ENCODE data around the gene GULP1.
"Not testable (repeated sequence)": the region's sequence is repeated elsewhere in the genome, so short reads cannot be mapped to it uniquely, and the experiment has no call there.

GULP1 gene

DNA sequence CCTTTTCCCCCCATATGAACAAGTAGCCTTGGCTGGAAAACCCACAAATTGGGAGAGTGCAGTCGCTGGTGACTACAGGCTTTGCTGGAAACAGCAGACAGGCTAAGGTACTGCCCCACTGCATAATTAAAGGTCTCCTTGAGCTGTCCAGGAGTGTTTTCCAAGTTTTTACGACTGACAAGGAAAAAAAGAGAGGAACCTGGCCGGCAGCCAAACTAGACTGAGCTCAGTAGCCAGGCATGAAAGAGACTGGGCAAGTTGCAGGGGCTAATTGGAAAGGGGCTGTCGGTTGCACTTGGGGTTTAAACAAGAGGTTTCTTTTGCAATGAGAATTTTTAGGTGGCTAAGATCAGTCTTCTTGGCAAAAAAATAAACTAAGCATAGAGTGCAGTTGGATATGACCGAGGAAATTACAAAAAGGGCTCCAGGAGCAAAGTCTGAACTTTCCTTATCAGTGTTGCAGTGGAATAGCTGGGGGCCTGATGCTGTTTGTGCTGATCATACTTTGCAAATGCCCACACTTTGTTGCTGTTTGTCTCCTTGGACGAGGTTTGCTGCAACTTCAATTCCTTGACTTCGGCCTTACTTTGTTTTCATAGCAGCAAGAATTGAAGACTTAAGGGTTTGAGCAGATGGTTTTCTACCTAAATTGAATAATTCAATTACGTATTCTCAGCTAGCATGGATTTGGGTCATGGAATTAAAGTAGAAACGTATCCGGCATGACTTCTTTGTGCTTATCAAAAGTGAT, 2.1 kb downstream of the GULP1 start:
- DNase-seq, result peak; percentile 7

DNA sequence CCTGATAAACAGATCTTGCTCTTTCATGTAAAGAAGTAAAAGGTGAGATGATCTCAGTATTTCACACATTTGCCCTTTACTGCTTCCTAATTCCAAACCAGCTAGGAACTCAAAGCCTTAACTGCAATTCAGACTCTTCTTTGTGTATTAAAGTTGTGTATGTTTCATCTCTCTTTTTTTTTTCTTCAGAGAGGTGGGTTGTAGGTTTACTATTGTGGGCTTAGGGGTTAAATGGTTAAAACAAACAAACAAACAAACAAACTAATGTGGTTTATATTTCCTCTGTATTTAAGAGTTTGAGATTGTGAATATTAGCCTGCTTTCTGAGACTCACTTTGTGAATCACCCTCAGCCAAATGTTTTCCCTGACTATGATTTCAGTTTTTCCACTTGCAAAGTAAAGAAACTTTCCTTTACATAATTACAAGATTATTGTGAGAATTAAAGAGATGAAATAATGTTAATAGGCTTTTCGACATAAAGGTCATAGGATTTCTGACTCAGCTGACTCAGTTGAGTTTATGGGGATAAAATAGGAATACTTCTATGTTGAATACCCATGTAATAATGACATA, 2.8 kb downstream of the GULP1 start:
- no peak for DNase-seq

DNA sequence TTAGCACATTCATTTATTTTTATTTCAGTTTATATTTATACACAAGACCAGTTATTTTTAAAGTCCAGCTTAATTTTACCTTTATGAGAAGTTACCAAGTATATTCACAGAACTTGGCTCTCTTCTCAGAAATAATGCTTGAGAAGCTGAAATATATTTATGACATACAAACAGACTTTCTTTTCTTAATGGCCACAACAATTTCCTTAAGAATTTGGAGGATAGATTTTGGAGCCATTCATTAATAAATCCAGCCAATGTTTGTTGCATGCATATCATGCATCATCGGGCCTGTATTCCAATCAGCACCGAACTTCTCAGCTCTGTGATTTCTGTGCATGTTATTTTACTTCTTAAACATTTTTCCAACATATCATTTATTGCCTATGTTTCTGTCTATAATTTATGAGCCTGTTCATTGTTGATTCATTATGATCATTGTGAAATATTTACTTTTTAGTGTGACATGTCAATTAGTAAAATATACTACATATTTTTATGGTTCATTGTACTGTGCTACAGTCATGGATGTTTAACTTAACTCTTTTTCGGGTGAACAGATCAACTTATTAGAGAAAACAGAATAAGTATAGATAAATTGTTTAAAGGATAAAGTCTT, 3.5 kb downstream of the GULP1 start:
- DNase-seq, result no peak

DNA sequence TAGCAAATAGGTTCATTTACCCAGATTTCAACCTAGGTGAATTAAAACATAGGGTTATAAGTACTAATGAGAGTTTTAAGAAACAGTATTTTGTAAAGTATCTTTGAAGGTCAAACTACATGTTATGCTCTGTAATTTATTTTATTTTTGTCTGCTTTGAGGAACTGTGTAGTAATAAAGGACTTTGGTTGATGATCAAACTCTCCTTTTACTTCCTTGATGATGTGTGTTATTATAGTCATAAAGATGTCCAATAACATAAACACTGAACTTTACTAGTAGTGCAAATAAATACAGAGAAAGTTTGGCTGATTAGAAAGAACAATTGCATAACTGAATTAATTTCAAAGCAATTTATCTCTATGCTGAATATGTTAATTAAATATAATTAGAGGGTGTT, 6.3 kb downstream of the GULP1 start:
- DNase-seq, result no peak

DNA sequence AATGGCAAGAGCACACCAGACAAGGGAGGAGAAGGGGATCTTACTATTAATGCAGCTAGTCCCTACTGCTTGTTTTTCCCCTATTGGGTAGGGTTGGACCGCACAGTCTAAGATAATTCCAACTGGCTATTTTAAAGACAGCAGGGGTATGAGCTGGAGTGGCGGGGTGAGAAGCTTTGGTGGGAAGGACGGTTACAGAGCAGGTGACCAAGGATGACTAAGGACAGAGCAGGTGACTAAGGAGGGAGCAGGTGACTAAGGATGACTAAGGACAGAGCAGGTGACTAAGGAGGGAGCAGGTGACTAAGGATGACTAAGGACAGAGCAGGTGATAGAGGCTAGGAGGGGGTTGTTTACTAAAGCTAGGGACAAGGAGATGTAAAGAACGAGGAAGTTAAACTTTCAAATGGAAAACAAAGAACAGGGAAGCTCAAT, 7.3 kb downstream of the GULP1 start:
- DNase-seq, result not testable (repeated sequence)

DNA sequence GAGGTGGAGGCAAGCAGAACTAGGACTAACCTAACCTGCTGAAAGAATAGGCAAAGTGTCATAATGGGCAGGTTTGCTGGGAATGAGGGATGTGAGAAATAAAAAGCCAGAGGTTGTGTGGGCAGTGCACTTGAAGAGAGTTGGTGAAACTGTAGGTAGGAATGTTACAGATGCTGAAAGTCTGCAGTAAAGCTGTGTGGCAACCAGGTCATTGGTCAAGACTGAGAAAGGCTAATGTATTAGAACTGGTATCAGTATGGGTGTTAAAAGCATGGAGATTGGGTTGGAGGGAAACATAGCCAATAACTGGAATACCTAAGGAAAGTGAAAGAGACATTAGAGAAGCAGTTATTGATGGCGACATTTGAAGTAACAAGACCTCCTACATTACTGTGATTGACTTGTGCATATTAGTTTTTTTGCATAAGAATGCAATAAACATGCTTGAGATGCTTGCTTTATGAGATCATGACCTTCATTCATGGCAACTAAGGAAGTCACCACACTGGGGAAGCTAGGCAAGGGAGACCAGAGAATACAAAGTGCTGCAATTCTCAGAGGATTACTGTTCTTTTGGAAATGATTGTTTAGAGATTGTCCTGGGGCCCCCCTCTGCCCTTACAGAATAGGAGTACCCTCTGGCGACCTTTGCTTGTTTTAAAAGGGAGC, 11.8 kb downstream of the GULP1 start:
- DNase-seq, result no peak

DNA sequence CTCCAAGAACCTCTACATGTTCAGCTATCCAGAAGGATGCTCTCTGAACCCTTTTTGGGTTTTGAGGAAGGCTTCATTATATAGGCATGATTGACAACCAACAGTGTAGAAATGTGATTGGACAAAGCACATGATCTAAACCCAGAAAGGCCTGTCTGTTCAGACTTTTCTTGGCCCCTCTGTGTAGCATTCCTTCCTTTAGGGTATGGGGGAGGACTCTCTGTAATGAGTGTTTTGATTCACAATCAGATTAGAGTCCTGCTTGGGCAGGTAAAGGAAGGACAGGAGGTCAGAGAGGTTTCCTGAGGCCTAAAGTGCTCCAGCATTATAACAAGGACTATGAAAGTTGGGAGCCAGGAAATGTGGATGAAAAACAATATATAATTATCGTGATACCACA, 13.6 kb downstream of the GULP1 start:
- DNase-seq, result no peak

DNA sequence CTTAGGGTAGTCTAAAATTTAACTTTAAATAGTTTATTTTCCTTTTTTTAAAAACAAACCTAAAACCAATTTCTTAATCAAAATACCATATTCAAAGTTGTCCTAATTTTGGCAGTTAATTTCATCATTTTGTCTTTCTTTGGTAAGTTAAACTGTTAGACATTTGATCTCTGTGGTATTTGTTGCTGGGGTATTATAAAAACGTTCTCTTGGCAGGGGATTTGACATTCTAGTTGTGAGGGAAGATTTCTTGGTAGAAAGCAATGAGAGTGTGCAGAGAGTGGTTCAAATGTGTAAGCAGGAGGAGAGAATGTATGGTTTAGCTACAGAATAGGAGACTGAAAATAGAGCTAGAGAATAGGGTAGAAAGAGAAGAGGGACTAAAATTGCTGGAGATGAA, 14.6 kb downstream of the GULP1 start:
- no peak for DNase-seq

DNA sequence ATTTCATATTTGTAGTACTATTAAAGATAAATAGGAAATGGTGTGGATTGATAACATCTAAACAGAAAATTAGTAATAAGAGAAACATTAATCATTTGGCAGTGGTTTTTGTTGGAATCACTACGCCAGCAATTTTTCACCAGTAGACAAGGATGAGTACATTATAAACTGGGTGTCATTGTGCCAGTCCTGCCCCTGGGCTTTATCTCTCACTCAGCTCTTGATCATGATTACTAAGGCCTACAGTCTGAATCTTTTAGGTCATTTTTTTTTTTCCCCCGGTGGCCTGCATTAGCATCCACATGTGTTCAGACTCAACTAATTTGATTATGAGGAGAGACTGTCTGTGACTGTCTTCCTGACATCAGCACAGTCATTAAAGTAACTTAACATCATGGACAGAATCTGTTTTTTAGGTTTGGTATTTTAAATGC, 16.2 kb downstream of the GULP1 start:
- DNase-seq, result no peak

DNA sequence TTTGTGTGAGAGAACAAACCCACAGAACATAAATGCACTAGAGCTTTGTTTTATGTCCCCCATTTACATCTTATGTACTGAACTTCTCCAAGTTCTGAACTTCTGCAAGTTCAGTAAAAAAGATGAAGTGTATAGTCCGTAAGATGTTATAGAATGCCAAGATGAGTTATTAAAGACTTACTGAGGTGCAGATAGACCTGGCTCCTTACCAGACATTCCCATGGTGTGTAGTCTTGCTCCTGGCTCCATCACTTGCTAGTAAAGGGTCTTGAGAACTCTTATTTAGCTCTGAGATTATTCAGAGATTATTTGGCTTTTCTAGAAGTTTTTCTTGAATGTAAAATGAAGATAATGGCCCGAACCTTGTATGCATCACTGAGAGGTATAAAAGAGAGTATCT, 16.8 kb downstream of the GULP1 start:
- DNase-seq, result no peak

DNA sequence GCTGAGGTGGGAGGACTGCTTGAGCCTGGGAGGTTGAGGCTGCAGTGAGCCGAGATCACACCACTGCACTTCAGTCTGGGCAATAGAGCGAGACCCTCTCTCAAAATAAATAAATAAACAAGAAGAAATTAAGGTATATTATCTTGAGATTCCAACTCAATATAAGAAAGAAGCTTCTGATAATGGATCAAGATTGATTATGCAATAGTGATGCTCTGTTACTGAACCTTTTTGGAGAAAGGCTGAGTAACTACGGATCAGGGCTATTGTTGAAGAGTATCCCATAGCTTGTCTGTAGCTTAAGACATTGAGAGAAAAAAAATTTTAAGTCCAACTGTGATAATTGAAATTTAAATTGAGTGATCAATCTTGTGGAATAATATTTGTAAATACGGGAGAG, 17.7 kb downstream of the GULP1 start:
- DNase-seq, result no peak

DNA sequence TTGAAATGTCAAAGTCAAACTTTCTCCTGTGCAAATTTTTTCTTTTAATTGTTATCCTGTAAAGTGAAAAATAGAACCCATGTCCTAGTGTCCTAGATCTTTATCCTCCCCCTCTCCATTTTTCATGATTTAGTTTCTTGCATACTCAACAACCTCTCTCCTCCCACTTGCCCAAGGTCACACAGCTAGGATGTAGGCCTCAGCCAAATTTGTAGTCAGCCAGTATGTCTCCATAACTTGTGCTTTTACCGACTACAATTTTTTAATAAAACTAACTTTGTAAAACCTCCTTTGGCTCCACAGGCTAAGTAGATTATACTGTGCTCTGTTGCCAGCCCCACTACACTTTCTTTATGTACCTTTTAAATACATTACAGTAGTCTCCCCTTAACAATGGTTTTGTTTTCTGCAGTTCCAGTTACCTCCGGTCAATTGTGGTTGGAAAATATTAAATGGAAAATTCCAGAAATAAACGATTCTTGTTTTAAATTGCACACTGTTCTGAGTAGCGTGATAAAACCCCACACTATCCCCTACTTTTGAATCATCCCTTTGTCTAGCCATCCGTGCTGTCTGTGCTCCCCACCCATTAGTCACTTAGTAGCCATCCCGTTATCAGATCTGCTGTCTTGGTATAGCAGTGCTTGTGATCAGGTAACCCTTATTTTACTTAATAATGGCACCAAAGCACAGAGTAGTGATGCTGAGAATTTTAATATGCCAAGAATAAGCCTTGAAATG, 22.8 kb downstream of the GULP1 start:
- no peak for DNase-seq

DNA sequence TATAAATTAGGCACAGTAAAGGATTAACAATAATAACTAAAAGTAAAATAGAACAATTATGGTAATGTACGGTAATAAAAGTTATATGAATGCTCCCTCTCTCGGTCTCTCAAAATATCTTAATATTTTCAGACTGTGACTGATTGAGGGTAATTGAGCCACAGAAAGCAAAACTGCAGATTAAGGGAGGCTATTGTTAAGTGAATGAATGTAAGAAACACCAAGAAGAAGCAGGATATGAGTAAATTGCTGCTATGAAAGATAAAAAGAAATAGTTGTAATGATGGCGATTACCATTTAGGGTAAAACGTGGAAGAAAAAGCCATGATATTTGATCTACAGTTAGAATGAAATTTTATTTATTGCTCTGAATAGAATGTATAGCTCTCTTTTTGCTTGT, 24.1 kb downstream of the GULP1 start:
- DNase-seq, result no peak

DNA sequence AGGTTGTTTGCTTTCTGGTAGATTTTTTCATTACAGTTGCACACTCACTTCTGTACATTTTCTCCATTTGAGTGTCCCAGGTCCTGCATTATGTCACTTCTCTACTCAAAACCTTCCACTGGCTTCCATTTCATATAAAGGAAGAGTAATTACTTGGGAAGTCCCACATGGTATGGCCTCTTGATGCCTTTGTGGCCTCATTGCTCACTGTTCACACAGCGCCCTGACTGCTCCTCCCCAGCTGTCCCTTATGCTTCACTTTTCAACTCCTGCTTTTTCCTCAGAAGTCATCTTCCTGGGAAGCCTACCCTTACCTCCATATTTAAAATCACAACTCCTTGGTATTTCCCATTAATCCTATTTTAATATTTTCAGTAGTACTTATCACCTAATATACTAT, 24.7 kb downstream of the GULP1 start:
- DNase-seq, result no peak

DNA sequence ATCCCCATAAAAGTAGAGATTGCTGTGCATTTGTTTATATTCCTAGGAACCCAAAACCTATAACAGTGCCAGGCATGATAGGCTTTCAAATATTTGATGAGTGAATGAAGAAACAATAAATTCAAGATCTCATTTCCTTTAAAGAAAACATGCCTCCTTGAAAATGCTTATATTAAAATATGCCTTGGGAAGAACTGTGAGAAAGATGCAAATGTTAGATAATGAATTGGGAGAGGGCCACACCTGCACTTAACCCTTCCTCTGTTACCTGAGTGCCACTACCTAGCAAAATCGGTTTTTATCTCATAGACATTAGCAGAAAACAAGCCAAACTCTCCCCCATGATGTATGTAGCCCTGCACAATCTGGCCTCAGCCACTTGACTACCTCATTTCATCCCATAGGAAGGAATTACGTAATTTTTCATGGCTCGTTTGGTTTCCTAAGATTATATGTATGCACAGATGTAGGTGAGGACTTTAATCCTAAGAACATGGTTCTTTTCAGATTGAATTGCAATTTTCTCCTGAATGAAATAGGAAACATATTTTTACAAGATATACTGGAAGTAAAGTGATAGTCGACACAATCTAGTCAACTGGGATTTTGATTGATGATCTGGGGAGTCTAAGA, 25.2 kb downstream of the GULP1 start:
- DNase-seq, result no peak

DNA sequence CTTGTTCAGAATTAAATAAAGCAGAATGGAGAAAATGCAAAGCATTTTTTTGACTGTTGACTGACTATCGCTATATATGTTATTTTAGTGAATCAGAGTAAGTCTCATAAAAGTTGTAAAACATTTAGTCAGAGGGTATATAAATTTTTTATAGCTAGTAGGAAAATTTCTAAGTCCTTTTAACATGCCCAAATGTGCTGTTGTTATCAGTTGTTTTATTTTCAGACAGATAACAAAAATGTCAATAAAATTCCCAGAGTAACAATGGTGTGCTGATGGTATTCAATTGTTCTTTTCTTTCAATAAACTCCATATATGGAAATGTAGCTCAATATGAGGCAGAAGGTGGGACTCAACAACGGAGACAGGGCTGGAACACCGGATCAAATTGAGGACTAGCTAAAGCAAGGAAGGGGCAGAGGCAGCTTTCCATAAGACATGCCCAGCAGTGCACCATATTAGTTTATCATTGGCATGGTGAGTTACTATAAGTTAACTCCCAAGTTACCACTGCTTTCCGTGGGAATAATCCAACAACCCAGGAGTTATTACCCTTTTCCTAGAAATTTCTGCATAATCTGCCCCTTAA, 26.6 kb downstream of the GULP1 start:
- DNase-seq, result no peak

DNA sequence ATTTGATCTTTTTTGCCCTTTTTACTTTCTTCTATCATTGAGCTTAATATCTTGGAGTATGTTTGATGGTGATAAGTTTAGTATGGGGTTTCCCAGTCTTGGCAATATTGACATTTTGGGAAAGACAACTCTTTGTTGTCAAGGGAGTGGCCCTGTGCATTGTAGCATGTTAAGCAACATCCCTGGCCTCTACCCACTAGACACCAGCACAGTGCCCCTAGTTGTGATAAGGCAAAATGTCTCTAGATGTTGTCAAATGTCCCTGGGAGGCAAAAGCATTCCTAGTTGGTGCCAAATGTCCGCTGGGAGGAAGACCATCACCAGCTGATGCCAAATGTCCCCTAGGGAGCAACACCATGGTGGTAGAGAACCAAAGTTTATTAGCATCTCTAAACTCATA, 28.2 kb downstream of the GULP1 start:
- no peak for DNase-seq

DNA sequence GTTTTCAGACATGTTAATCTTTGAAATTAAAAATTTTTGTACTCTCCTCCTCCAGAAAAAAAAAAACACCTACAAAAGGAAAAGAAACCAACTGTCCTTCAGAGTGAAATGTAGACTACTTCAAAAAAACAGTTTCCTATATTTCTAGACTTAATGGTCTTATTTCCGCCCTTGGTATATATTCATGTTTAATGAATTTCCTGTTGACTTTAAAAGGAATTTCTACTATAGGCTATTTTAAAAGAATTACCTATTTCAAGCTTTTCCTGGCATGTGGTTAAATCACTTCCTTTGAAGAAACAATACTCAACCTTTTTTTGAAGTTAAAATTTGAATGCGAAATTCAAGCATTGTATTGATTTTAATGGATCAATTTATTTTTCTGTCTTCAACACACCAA, 29.2 kb downstream of the GULP1 start:
- no peak for DNase-seq

DNA sequence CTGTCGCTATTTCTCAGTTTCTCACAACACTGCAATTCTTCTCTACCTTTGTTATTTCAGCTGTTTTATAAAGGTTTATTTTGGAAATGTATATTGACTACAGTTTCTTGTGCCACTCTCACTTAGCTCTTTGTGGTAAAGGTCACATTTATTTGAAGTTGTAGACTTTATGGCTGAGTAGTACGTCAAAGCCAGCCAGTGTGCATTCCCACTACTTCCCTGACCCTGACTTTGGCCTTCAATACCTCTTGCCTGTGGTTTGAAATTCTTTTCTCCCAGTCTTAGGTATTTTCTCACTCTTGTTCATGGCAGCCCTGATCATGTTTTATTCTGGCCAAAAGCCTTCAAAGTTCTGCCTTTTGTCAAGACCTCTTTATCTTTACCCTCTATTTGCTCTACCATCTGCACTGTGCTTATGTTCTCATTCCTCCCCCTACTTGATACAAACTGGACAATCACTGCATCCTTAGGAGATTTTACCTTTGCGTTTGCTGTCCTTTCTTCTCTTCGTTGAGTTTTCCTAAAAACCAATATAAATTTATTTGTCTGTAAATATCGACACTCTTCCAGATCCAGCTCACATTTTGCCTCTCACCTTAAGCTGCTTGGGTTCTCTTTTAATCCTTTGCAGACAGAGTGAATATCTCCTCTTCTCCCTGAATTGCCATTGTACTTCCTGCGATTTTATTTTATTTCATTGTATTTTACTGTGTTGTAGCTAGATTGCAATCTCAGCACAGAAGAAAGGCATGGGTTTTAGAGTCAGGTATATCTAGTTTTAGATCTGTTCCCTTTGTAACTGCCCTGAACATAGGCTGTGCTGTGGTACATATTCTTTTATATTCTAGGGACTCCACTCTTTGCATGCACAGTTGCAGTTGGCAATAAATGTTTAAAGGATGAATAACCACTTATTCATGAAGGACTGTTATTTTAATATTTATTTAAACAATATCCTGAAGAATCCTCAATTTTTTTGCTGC, 31.2 kb downstream of the GULP1 start:
- no peak for DNase-seq

DNA sequence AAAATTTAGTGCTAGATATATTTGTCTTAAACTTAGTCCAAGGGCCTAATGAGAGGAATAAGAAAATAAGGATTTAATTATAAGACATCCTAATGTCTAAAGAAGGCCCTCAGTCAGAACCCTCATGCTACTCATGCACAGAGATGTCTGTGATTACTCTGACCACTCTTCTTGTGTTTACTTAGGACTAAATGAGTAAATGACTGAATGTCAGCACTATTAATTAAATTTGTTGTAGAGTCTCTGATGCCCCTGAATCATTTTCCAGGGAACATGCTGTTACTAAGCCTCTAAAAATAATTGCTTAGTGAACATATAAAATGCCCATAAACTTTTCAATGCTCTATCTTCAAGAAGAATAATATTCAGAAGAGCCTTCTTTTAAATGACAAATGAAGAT, 32.4 kb downstream of the GULP1 start:
- DNase-seq, result no peak

DNA sequence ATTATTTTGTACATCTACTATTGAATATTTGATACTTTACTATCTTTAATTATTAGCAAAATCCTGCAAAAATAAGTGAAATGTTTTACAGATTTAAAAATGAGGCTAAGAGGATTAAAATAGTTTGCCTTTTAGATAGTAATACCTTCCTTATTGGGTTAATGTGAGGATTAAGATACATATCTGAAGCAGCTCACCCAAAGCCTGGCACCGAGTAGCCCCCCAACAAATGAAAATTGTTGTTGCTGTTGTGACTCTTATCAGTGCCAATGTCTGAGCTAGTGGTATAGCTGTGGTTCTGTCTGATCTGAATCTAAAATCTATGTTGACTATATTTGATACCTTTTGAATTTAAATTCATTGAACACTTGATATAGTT, 34.6 kb downstream of the GULP1 start:
- DNase-seq, result no peak

Data from DMS153 (cell line).